ENCODE data around the gene SLC39A1. TPM values are rescaled to one million over a fixed set of nuclear protein-coding genes. Genes with fewer than 3 reads are reported as not detected.

SLC39A1 gene
- total RNA-seq, 1 donor from 2014 or later, result 40.2 TPM

DNA sequence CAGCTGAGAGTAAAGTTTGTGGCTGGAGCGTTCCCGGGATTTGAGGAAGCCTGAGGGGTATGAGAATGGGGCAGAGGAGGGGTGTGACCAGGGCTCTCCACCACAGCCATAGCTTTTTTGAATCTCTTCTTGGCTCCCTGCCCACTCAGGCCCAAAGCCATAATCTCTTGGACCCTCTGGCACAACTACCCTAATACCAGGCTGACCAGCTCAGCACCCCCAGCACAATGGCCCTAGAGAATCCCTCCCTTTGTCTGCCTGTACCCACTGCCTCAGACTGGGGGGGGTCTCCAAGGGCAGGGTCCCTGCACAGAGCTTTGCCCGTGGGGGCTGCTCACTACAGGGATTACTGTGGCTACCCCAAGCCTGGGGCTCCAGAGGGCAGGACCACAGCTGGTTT lies 24.3 kb downstream of the SLC39A1 start:
- DNase-seq (ENCODE audit: low spot score), result no peak
- intact Hi-C loops (cut with DNase I), result no loop called here

DNA sequence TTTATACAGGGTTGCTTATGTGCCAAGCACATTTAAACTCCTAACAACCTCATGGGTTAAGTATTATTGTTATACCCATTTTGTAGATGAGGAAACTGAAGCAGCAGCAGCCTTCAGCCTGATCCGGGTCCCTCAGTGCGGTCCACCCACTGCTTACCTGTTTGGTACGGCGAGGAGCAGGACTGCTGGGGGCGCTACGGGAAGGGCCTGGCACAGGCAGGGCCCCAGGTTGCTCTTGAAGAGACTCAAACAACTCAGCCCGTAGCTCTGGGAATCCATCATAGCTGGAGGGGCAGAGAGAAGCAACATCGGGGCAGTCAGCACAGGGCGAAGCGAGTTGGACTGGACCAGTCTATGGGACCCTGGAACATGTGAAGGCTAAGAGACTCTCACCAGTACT lies 26.0 kb downstream of the SLC39A1 start:
- intact Hi-C loops (cut with DNase I), result no loop called here
- no peak for DNase-seq (ENCODE audit: low spot score)

DNA sequence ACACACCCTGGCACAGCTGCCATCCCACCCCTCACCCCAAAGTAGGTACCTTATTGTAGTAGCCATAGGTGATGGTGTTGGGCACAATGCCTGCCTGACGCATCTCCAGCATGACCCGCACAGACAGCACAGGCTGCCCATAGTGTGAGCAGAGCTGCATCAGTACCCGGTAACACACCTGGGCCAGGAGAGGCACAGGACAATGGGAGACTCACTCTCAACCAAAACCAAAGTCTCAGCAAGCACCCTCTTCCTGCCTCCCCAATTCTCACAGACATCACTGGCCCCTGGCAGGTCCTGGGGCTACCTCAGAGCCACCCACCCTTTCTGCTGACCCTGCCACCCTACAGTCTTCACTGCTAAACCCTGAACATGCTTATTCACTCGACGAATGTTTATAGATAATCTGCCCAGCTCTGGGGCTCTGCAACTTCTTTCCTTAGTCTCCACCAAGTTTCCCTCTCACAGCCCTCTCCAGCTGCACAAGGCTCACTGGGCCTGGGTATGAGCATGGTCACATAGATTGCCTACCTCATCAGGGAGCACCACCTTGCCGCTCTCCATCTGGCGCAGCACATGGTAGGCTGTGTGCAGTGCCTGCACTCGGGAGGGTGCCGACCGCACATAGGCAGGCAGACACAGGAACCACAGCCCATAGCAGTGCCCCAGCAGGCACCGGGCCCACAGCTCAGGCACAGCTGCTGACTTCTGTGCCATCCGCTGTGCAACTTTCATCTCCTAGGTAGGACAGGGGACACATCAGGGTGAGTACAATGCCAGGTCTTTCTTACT lies 27.1 kb downstream of the SLC39A1 start:
- no peak for DNase-seq (ENCODE audit: low spot score)
- intact Hi-C loops (cut with DNase I), result no loop called here

DNA sequence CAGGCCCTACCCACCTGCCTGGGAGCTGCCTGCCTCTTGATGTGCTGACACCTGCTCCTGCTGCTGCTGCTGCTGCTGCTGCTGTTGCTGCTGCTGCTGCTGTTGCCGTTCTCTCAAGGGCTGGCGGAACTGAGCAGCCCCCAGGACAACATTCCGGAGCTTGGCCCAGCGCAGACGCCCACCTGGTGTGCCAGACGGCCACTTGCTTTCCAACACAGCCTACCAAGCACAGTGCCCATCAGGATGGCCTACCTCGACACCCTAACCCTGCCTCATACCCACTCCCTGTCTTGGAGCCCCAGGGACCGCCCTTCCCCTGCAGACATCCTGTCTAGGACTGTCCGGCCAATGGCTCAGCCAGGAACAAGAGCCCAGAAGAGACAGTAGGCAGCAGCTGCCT lies 28.6 kb downstream of the SLC39A1 start:
- intact Hi-C loops (cut with DNase I), result no loop called here
- DNase-seq (ENCODE audit: low spot score), result peak; percentile 19

DNA sequence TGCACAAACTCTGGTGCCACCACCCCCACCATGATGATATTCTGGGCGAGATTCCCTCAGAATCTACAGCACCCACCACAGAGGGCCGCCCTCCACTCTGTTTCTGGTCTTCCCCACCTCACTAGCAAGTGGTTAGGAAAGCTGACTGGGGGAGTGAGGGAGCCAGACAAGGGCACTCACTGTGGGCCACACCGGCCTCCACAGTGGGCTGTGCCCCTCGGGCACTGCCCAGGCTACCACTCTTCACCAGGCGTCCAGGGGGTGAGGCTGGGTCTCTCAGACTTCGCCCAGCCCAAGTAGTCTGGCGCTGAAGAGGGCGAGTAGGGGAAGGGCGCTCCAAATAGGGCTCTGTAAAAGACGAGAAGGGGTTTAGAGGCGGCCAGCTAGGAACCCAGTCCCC lies 29.4 kb downstream of the SLC39A1 start:
- no peak for DNase-seq (ENCODE audit: low spot score)
- intact Hi-C loops (cut with DNase I), result no loop called here

DNA sequence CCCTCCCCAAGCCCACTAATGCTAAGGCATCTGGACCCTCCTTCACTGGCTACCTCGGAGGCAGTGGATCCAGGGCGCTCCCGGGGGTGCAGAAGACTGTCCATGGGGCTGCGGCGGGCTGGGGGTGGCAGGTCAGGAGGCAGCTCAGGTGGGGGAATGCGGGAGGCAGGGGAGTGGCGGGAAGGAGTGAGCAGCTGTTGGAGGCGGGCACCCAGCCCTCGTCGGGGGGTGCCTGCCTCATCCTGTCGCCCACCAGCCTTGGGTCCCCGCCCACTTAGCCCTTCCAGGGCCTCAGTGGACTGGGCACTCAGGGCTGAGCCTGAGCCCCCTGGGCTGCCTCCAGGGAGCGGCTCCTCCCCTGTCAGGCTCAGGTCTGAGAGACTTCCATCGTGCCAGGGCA lies 29.9 kb downstream of the SLC39A1 start:
- intact Hi-C loops (cut with DNase I), result no loop called here
- no peak for DNase-seq (ENCODE audit: low spot score)

DNA sequence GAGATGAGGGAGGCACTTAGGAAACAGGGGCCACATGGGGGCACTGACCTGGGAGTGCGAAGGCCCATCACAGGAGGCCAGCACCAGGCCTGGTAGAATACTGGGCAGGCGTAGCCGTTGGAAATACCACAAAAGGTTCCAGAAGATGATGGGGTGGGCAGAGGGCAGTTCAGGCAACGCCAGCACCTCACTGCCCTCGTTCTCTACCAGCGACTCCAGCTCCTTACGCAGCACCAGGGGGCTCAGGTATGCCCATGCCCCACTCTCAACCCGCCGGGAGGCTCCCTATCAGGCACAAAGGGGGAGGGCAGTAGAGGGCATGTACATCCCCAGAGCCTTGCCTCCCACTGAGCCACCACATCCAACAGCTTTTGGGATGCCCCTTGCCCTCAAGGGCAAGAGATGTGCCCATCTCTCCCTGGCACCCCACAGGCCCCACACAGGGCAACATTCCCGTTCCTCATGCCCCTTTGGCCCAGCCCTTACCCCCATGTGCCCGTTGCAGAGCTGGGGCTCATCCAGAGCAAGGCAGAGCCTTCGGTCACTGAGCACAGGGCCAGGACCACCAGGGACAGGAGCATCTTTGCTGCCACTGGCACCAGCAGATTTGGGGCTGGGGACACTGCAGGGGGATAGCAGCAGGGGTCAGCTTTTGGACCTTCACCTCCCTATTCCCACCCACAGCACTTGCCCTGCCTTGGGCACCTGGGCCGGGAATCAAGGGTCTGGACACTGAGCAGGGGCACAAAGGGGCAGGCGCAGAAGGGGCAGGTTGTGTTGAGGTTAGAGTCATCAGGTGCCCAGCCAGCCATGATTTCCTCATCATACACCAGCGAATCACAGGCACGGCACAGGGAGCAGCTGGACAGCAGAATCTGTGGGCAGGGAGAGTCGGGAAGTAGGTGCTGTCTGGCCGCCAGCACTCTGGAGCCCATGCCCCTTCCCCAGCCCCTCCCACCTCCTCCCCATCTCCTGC lies 30.9 kb downstream of the SLC39A1 start:
- intact Hi-C loops (cut with DNase I), result no loop called here
- DNase-seq (ENCODE audit: low spot score), result no peak

DNA sequence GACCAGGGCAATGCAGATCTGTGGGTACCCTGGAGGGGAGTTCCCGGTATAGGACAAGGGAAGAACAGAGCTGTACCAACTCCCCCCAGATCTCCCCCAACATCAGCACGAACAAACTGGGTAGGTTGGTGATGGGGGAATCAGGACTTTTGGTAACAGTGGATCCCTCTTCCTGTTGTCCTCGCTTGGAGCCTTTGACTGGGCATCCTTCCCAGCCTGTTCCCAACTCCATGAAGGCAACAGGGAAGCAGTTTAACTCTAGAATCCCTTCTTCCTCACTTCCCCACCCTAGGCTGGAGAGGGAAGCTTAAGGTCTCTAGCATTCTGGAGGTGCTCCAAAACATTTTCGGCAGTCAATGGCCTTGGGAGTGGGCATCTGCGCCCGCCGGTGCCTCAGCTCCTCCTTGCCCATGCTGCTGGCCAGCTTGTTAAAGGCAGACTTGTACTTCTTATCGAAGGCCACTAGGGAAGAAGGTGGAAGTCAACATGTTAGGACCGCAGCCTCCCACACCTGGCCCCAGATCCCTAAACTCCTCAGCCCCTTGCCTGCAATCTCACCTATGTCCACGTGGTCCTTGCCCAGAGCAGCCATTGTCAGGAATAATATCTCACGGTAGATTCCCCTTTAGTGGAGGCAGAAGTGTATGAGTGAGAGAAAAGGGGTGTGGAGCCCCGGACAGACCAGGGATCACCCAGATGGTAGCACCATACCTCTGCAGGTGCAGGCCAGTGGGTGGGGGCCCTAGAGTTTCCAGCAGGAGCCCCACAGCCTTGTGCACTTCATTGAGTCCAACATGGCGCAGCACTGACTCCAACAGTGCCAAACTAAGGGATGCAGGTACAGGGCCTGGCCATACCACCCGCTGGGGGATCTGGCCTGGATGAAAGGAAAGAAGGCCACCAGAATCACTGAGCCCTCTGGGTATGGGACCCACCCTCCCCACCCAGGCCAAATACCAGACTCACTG lies 33.1 kb downstream of the SLC39A1 start:
- intact Hi-C loops (cut with DNase I), result no loop called here
- DNase-seq (ENCODE audit: low spot score), result peak; percentile 43

DNA sequence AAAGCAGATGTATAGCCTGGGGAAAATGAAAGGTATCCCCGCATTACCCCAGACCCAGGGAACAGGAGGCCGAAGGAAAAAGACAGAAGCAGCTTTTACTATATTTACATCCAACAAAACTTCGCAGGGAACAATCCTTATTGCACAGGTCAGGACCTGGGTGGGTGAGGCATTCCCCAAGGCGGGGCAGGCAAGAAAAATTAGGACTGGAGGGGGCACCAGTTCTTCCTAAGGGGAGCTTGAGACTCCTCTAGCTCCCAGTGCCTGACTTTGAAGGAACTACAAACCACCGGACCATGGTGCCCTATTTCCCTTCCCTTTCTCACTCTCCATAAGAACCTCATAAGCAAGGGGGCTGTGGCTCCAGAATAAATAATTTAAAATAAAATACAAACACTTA lies 33.9 kb downstream of the SLC39A1 start:
- intact Hi-C loops (cut with DNase I), result no loop called here

DNA sequence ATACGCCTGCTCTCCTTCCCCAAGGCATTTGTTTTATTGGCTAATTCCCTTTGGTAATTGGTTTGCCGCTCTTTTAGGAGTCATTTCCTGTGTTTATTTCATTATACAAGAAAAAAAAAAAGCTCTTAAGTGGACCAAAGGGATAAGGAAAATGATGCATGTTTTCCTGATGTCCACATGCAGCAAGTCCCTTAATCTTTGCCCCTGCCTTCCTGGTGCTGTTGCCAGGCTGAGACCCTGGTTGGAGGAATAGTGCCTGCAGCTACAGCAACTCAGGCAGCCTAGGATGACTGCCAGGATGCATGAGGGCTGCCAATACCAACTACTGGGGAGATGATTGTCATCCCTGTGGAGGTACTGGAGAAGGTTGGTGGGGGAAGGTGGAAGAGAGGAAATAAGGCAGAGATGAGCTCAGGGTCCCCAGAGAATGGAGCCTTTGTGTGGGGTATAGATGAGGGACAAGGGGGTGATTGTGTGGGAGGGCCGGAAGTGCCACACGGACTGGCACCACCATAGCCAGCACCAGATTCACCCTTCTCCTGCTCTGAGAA lies 34.5 kb downstream of the SLC39A1 start:
- DNase-seq (ENCODE audit: low spot score), result peak; percentile 31
- intact Hi-C loops (cut with DNase I), result no loop called here

More for the DNA sequence above, 33.9 kb downstream of the SLC39A1 start:
- DNase-seq (ENCODE audit: low spot score), result peak; percentile 43

DNA sequence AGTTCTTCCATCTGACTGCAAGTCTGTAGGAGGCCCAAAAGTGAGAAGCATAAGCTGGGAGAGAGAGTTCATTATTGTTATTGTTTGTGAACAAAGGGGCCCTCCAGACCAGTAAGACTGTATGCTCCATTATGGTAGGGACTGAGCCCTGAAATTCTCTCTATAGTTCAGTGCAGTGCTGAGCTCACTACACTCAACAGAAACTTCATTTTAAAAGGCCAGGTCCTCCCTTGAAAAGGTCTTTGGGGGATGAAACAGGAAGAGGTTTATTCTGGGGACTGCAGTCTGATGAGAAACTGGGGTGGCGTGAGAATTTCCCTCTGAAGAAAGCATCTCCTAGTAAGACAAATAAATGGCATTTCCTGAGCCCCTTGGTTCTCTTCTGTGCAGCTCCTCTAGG lies 35.1 kb downstream of the SLC39A1 start:
- intact Hi-C loops (cut with DNase I), result no loop called here
- peak; percentile 17 for DNase-seq (ENCODE audit: low spot score)

DNA sequence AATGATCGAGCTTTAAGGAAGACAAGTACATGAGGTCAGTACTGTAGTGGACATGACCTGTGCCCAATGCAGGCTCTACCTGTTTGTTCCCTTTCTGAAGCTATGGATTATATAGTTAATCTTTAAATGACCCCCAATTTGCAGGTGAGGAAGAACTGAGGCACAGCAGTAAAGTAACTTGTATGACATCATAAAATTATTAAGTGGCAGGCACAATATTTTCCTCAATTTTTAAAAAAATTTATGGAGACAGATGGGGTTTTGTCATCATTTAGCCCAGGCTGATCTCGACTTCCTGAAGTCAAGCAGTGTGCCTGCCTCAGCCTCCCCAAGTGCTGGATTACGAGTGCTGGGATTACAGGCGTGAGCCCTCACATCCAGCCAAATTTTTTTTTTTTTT lies 36.9 kb downstream of the SLC39A1 start:
- DNase-seq (ENCODE audit: low spot score), result no peak
- intact Hi-C loops (cut with DNase I), result no loop called here

DNA sequence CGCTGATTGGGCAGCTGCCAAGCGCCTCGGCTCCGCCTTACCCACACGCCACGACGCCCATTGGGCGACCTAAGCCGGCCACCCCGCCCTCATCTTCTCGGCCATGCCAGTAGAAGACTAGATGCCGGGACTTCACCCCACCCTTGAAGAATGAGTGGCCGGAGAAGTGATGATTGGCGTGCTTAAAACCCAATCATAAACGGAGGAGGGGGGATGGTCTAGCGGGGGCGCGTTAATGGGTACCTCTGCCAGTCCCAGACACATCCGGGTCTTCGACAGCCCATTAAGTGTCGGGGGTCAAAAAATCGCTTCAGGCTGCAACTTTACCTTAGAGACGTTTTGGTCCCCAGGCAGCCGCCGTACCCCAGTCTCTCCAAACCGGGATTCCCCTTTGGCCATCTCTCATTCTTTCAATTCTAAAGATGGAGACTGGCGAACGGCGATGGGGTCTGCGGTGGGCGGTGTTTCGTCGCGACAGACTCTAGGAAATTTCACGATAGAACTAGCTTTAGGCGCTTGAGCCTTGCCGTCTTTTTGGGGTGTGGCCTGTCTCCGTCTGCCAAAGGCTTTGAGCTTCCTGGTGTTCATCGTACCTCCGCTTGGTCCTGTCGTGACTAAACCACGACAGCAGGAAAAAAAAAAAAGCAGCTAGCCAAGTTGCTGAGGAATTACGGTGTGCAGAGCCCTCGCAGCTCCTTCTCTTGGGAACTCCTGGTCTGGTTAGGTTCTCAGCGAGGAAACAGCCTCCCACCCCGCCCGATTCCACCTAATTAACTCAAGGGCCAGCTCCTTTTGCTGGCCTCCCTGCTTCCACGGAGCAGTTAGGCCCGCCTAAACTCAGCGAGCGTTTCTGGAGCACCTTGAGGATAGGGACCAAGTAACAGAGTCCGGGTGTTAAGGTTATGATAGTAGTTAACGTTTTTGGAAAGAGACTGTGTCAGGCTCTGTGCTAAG lies 40.1 kb downstream of the SLC39A1 start, which contains the start of gene GATAD2B:
Gene GATAD2B, minus strand, starts transcription at position 1 of the 954 bp plus-strand sequence. CDS start 94,625 bp downstream, outside the sequence.
- DNase-seq (ENCODE audit: low spot score), result peak; percentile 100
- intact Hi-C loops (cut with DNase I), result loop anchor here (2.0 to 5.0 kb wide), 2 partner anchors 42 to 101 kb away; no protein-coding TSS in a partner anchor

DNA sequence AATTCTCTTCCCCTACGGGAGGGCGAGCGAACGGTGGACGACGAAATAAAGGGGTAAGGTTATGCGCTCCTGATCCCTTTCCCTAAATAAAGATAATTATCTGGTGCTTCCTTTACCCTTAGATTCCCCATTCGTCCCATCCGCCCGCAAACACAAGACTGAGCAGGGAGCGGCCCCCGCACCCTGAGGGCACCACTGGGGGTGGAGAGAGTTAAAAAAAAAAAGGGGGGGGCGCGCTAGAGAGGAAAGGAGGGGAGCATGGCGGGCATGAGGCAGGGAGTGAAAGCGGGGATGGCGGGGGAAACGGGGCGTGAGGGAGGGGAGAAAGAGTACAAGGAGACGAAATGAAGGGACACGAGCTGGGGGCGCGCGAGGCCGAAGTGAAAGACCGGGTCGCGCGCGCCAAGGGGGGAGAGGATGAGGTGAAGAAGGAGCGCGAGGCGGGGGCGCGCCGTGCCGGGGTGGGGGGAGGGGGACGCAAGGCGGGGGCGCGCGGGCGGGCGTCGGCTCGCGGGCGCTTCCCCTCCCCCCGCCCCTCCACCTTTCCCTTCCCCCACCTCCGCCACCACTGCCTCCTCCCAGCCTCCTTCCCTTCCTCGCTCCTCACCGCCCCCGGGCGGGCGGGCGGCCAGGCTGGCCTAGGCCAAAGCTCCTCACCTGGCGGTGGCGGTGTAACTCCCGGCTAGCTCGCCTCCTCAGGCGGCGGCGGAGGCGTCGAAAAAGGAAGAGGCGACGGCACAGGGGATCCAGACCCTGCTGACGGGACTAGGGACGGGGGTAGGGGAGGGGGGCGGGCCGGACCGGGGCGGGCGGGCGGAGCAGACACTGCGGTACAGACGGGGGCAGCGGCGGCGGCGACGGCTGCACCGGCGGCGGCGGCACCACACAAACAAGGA lies 41.0 kb downstream of the SLC39A1 start:
- intact Hi-C loops (cut with DNase I), result loop anchor here (2.0 to 5.0 kb wide), 2 partner anchors 42 to 100 kb away; no protein-coding TSS in a partner anchor

DNA sequence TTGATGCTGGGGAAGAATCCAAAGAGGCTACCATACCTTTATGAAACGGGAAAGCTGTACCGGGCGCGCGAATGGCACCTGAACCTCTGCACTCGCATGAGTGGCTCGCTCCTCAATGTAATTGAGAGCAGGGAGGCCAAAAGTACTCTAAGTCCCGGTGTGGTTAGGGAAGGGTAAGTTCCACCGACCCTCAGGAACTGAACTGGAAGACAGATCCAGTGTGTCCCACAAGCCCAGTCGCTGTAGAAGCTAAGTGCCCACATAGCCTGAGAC lies 41.6 kb downstream of the SLC39A1 start:
- peak; percentile 53 for DNase-seq (ENCODE audit: low spot score)
- intact Hi-C loops (cut with DNase I), result loop anchor here (2.0 to 5.0 kb wide), 2 partner anchors 41 to 99 kb away; no protein-coding TSS in a partner anchor

More for the DNA sequence above, 41.0 kb downstream of the SLC39A1 start:
- no peak for DNase-seq (ENCODE audit: low spot score)

DNA sequence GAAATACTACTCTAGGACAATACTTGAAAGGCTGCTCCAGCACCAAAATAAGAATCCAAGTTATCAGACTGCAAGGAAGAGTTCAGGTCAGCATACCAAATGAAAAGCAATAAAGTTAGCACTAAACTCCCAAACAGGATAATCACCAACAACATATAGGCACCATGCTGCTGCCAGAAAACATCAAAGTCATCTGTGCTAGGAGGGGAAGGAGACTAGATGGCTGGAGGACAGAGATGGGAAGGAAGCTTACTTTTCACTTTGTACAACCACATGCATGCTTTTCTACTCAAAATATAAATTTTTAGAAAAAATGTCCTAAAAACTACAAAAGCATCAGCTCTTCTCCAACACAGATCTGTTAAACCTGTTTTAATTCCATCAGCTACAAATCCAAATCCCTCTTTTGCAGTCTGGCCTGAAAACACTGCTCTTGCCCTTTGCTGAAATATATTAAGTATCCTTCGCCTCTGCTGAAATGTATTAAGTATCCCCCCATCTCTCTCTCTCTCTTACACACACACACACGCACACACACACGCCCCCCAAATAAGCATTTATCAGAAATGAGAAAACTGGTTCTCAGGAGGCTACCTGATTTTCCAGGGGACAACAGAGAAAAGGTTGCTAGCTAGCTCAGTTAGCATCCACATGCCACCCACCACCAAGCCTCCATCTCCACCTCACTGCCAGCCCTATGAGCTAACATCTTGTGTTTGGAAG lies 42.1 kb downstream of the SLC39A1 start:
- intact Hi-C loops (cut with DNase I), result loop anchor here (5.0 kb wide), 1 partner anchor 99 kb away; no protein-coding TSS in a partner anchor
- no peak for DNase-seq (ENCODE audit: low spot score)
